ENCODE data around the gene RASAL1.

DNA sequence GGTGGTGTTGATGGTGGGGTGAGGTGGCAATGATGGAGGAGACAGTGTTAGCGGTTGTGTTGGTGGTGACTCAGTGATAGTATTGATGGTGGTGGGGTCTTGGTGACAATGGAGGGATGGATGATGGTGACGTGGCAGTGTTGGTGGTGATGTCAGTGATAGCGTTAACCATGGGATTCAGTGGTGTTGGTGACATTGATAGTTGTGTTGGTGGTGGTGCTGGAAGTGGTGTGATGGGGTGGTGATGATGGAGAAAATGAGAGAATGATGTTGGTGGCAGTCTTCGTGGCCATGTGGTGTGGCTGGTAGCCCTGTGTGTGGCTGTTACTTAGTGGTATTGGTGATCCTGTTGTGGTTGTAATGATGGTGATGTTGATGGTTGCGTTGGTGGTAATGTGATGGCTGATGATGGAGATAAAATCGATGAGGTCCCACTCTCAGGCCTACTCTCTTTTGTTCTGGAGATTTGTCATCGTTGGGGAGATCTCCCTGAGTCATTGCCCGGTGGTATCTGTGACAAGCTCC, 76.4 kb downstream of the RASAL1 start:
- TF ChIP-seq FOXM1 (IDR thresholded peaks at IDR 0.05; ENCODE audit: low read depth) (no peak), EP300 (IDR thresholded peaks at IDR 0.05; ENCODE audit: borderline replicate concordance in 1 of 2, low read depth in 1 of 2, low read length in 1 of 2) (no peak), TCF12 (IDR thresholded peaks at IDR 0.05) (no peak), POLR2AphosphoS5 (IDR thresholded peaks at IDR 0.05; ENCODE audit: low read depth, low read length) (no peak), TAF1 (IDR thresholded peaks at IDR 0.05; ENCODE audit: borderline replicate concordance, low read depth, low read length) (no peak), NFIC (IDR thresholded peaks at IDR 0.05; ENCODE audit: borderline replicate concordance) (no peak)
- TF ChIP-seq, protein P1, sequence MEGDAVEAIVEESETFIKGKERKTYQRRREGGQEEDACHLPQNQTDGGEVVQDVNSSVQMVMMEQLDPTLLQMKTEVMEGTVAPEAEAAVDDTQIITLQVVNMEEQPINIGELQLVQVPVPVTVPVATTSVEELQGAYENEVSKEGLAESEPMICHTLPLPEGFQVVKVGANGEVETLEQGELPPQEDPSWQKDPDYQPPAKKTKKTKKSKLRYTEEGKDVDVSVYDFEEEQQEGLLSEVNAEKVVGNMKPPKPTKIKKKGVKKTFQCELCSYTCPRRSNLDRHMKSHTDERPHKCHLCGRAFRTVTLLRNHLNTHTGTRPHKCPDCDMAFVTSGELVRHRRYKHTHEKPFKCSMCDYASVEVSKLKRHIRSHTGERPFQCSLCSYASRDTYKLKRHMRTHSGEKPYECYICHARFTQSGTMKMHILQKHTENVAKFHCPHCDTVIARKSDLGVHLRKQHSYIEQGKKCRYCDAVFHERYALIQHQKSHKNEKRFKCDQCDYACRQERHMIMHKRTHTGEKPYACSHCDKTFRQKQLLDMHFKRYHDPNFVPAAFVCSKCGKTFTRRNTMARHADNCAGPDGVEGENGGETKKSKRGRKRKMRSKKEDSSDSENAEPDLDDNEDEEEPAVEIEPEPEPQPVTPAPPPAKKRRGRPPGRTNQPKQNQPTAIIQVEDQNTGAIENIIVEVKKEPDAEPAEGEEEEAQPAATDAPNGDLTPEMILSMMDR (IDR thresholded peaks at IDR 0.05) = no peak
- TF ChIP-seq, protein P2, sequence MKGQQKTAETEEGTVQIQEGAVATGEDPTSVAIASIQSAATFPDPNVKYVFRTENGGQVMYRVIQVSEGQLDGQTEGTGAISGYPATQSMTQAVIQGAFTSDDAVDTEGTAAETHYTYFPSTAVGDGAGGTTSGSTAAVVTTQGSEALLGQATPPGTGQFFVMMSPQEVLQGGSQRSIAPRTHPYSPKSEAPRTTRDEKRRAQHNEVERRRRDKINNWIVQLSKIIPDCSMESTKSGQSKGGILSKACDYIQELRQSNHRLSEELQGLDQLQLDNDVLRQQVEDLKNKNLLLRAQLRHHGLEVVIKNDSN (IDR thresholded peaks at IDR 0.05; ENCODE audit: borderline replicate concordance, low read depth) = no peak
